Posterior cingulate gyrus (tissue), 11 donors: ENCODE data around the gene GCC1.
"Not testable (repeated sequence)": the region's sequence is repeated elsewhere in the genome, so short reads cannot be mapped to it uniquely, and the experiment has no call there.

Experiments
- DNase-seq, 10 donors: peaks; one replicate each; pipeline versions ENCODE4 v3.0.0 to v3.0.0-alpha.2; 2020 to 2021; ENCODE audit warnings: mixed read lengths in 3 of 10
- intact Hi-C: fragments of 100-400 bp; cut with DNase I; formaldehyde crosslinking; loops from one replicate; pipeline ENCODE4 v1.15.1; 2023

Gene GCC1

DNA sequence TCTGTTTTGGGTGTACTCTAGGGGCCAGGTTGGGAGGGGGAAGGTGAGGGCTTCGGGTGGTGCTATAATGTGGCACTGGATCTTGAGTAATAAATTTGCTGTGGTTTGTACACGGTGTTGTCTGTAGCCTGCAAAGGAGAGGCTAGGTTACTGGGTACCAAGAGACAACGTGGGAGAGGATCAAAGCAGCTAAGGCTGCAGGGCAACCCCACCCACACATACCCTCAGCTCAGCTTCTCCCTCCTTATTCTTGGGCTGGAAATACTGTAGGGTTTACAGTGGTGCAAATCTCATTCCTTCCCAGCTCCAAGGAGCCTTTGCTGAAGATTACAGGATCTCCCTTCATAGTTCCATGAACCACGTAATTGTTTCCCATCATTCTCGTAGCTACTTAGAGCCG lies 6.2 kb upstream of the GCC1 start:
- DNase-seq: no peak
- intact Hi-C loops: no loop called here

DNA sequence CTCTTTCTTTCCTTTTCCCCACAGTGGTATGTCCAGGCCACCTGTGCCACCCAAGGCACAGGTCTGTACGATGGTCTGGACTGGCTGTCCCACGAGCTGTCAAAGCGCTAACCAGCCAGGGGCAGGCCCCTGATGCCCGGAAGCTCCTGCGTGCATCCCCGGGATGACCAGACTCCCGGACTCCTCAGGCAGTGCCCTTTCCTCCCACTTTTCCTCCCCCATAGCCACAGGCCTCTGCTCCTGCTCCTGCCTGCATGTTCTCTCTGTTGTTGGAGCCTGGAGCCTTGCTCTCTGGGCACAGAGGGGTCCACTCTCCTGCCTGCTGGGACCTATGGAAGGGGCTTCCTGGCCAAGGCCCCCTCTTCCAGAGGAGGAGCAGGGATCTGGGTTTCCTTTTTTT lies 5.8 kb upstream of the GCC1 start:
- DNase-seq: peak in 1 of 10 donors; percentile 69
- intact Hi-C loops: no loop called here

DNA sequence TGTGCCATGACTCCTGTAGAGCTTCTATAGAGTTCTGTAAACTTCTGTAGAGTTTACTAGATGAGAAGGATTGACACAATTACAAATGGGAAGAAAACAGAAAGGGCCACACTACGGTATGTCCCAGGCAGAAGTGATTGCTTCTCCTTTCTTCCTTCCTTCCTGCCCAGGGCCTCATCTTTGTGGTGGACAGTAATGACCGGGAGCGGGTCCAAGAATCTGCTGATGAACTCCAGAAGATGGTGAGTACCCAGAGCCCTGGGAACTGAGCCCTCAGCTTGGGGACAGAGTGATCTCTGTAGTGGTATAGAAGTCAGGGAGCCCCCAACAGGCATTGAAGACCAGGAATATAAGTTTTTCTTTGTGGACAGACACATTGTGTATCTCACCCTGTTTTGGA lies 4.5 kb upstream of the GCC1 start:
- peak in 2 of 10 donors; percentile 23 to 65 for DNase-seq
- intact Hi-C loops: loop anchor here (2.0 to 5.0 kb wide), 2 partner anchors 61 to 198 kb away; partner anchors contain the start of gene ZNF800

DNA sequence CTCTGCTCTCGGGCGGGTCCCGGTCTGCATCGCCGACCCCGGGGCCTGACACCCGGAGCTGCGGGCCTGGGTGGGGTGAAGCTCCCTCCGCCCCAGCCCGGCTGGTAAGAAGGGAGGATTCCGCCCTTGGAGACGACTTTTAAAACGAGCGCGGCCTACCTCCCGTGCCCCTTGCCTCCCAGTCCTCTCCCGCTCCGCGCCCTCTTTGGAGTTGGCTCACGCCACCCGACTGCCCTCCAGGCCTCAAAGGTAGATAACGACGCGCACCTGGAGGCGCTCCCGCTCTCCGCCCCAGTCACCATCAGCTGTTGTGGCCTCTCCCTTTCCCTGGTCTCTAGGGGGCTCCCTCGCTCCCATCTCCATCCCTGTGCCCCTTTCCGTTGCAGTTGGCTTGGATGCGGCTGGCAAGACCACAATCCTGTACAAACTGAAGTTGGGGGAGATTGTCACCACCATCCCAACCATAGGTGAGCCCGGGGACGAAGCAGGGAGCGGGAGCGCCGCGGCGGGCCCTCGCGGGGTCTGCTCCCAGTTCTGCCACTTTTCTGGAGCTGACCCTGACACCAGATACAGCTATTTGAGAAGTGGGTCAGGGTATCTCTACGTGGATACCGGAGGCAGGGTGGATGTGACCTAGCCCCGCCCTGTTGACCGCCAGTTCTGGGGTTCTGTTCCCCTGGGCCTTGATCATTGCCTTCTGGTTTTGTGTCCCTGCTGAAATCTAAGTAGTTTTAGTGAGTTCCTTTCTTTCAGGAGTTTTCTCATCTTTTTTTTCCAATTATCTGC lies 3.5 kb upstream of the GCC1 start:
- intact Hi-C loops: loop anchor here (2.0 to 5.0 kb wide), 2 partner anchors 62 to 197 kb away; partner anchors contain the start of gene ZNF800
- peak; percentile 39 to 94 (median 62) for DNase-seq

DNA sequence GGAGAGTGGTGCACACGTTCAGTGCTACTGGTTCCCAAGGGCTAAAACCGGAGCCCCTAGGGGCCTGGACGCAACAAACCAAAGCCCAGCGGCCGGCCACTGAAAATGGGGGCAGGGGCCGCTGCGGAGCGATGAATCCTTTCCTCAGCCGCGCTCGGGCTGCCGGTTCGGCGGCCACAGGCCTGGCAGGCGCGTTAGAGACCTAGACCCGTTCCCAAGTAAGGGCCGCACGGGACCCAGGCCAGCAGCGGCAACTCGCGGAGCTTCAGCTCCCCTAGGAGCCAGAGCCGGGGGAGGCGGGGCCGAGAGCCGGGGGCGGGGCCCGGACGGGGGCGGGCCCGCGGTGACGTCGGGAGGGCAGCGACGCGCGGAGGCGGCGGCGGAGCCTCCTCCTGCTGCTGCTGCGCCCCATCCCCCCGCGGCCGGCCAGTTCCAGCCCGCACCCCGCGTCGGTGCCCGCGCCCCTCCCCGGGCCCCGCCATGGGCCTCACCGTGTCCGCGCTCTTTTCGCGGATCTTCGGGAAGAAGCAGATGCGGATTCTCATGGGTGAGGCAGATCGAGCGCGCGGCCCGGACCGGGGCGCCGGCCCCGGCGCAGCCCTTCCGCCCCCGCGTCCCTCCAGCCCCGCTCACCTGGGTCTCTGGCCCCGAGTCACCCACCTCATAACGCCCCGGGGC lies 2.8 kb upstream of the GCC1 start, which contains the start of gene ARF5:
Gene ARF5, plus strand, starts transcription at position 393 of the 678 bp plus-strand sequence. Its CDS starts 88 bp downstream, at position 481.
- peak; percentile 83 to 99 (median 88) for DNase-seq
- intact Hi-C loops: loop anchor here (2.0 to 5.0 kb wide), 2 partner anchors 63 to 196 kb away; partner anchors contain the start of gene ZNF800

DNA sequence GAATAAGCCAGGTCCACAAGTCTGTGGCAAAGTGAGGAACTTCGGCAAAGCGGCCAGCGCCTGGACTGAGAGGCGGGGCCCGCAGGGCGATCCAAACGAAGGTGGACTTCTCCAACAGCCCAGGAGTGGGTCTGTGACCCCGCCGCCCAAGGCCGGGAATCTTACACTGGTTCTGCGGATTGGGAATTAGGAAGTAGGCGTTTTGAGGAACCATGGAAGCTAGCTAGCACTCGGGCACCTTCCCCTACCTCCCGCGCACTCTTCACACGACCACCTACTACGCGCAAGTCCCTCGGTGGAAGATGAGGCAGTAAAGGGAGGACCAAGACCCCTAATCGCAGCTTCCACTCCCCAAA lies 2.2 kb upstream of the GCC1 start:
- DNase-seq: peak in 1 of 10 donors; percentile 84
- intact Hi-C loops: loop anchor here (2.0 to 5.0 kb wide), 2 partner anchors 63 to 195 kb away; partner anchors contain the start of gene ZNF800

DNA sequence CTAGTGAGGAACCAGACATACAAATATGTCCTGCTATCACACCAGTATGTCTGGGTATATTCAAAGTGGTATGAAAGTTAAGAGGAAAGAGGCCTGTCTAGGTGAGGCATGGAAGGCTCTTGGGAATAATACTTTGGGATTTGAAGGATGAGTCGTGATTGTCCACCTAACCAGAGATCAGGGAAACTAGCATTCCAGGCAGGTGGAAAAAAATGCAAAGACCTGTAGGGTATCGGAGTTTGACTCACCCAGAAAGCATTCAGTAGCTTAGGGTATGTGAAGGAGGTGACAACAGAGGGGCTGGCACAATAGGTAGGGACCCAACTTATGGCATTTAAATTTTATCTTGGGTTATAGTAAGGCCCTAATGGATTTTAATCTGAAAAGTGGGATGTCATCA lies 950 bp upstream of the GCC1 start:
- no peak for DNase-seq
- intact Hi-C loops: loop anchor here (5.0 kb wide), 1 partner anchor 194 kb away; the partner anchor contains the start of gene ZNF800

DNA sequence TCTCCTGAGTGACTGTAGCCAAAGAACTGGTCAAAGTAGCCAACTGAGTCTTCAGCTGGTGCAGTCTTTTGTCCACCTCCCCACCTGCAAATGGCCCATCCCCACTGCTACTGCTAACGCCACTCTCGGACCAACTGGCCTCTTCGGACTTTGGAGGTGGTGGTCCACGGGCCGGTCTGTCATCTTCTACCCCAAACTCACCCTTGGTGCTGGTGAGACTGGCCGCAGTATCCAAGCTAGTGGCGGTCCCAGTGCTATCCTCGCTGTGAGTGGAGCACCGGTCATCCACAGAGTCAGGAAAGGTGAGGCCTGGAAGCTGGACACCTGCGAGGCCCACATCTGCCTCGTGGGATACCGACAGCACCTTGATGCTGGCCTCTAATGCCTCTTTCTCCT lies 750 bp downstream of the GCC1 start:
- peak in 1 of 10 donors; percentile 42 for DNase-seq
- intact Hi-C loops: loop anchor here (5.0 kb wide), 1 partner anchor 192 kb away; the partner anchor contains the start of gene ZNF800

DNA sequence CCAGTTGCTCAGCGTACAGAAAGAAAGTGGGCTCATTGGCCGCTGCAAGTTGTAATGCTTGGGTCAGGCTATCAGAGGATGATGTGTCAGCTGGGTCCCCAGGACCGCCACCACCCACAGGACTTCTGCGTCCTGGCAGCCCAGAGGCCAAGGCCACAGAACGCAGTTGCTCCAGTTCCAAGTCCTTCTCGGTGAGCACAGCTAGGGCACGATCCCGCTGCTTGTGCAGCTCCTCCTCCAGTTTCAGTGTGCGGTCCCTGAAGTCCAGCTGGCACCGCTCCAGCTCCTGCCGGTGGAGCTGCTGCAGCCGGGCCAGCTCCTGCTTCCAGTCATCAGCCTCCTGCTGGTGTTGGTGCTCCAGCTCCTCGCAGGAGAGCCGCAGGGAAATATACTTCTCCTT lies 3.0 kb downstream of the GCC1 start:
- intact Hi-C loops: no loop called here
- peak in 7 of 10 donors; percentile 36 to 92 (median 45) for DNase-seq

DNA sequence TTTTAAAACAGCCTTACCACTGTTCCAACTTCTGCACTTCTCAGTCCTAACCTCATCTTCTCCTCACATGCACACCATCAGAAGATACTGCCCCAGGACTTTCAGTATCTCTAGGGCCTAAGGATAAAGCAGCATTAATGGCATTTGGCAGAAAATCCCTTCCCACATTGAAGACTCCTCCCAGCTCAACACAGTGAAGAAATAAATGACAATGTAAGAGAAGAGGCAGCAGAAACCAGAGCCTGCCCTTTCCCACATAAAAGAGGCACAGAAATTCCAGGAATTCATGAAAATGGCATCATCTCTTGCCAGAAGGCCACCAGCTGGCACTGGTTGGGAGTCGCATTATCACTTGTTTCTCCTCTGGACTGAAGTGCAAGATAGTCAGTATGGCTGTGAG lies 3.7 kb downstream of the GCC1 start:
- intact Hi-C loops: no loop called here
- DNase-seq: no peak

DNA sequence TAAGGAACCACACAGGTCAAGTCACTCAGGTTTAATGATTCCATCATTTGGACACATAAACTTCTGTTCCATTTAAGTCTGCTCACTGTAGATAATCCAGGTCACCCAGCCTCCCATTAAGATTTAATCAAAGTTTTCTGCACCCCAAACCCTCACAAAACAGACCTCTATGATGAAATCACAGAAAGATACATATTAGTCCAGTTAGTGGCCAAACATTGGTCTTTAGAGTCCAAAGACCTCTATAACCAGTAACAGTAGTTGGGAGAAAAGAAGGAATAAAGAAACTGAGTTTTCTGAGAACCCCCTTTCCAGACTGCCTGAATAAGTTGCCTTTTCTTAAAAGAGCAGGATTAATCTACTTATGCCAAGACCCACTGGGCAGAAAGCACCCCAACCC lies 4.8 kb downstream of the GCC1 start:
- DNase-seq: no peak
- intact Hi-C loops: no loop called here

DNA sequence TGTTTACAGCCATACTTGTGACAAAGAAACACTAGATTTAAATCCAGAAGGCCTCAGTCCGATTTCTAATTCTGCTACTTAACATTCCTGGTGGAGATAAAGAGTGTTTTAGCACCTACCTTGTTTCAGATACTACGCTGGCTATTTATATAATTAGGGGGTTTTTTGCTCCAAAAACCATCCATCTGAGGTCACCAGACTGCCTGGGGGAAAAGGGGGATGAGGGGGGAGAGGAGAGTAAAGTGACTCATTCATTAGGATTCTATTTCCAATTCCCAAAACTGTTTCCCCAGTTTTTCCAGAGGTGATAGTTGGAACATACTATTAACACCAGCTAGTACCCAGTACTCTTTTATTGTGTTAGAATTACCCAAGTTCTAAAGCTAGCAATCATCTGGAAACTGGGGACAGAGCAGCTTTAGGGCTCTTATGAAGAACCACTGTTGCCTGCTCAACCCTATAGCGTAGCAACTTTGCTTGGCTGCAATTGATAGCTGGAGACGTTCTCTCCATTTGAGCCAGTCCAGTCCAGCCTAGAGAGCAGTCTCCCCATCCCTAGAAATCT lies 6.6 kb downstream of the GCC1 start:
- no peak for DNase-seq
- intact Hi-C loops: no loop called here

DNA sequence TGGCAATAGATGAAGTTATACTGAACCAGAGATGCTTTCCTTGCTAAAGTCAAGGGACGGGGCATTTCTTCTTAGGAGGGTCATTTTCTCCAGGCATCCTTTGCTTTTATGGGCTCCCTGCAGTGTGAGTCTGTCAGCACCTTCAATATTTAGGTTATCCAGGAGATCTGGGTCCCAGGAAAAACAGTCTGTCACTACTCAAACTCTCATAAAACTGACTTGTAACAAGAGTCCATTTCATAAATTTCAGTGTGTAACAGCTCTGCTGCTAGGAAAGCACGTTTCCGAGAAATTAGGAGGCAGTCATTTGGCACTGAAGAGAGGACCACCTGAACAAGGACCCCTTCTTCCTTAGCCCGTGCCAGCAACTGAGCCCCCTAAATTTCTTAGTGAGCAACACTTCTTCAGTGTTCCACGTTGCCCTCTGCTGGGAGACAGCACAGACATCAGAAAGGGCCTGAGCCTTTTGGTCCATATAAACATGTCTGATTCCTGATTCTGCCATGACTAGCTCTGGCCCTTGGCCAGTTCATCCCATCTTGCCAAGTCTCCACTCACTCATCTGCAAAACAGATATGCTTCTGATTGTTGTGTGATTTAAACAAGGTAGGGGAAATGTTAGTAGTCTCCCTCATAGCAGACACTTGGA lies 7.2 kb downstream of the GCC1 start:
- intact Hi-C loops: no loop called here
- peak in 1 of 10 donors; percentile 22 for DNase-seq

DNA sequence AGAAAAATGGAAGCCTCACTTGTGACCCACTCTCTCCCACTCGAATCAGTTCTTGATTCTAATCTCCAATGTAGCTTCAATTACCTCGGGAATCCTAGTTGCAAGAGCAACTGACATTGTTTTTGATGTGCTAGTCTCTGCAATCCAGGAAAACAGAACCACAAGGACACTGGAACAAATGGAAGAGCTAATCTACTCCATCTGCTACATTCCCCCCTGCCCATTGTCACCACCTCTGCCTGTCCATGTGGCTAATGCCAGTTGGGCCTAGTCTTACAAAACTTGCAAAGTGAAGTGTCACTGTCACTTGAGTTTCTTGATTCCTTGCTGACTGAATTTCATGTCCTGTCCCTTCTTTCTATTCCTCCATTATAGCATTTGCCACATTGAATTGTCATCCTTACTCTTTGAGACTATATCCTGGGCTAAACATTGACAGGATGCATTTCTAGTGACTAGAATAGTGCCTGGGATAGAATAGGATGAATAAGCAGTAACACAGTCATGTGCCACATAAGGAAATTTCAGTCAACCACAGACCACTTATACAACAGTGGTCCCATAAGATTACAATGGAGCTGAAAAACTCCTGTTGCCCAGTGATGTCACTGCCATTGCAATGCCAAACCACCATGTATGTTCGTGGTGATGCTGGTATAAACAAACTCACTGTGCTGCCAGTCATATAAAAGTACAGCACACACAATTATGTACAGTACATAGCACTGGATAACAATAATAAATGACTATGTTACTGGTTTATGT lies 13.5 kb downstream of the GCC1 start:
- intact Hi-C loops: no loop called here

DNA sequence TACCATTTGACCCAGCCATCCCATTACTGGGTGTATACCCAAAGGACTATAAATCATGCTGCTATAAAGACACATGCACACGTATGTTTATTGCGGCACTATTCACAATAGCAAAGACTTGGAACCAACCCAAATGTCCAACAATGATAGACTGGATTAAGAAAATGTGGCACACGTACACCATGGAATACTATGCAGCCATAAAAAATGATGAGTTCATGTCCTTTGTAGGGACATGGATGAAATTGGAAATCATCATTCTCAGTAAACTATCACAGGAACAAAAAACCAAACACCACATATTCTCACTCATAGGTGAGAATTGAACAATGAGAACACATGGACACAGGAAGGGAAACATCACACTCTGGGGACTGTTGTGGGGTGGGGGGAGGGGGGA lies 17.4 kb downstream of the GCC1 start:
- intact Hi-C loops, DNase-seq: not testable (repeated sequence)

More for the DNA sequence above, 13.5 kb downstream of the GCC1 start:
- no peak for DNase-seq

DNA sequence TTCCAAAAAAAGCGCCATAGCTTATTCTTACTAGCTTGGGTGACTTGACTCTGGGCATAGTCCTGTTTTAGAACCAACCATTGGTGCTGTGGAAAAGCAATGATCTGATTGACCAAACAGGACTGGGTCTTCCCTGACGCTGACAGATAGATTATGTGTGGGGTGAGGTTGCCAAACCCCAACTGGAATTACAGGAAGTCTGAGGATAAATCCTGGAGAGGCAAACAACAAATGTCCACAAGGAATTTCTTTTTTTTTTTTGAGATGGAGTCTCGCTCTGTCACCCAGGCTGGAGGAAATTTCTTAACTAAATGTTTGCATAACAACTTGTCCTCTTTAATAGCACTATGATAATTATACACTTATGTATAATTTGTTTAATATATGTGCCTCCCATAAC lies 19.2 kb downstream of the GCC1 start:
- intact Hi-C loops: no loop called here
- no peak for DNase-seq

DNA sequence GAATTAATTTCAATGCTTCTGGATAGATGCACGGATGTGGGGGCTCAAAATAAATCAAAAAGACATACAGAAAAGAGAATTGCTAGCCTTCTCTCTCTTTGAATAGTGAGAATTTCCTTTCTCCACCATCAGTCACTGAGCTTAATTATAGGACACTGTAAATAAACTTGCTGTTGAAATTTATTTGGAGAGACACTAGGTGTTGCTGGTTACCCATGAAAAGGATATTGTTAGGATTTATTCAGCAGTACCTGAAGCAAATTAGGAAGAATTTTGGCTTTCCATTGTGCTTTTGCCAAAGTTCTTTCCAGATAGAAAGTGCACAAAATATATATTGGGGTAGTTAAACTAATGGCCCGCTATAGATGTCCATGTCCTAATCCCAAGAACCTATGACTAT lies 27.6 kb downstream of the GCC1 start:
- intact Hi-C loops: no loop called here
- DNase-seq: no peak

DNA sequence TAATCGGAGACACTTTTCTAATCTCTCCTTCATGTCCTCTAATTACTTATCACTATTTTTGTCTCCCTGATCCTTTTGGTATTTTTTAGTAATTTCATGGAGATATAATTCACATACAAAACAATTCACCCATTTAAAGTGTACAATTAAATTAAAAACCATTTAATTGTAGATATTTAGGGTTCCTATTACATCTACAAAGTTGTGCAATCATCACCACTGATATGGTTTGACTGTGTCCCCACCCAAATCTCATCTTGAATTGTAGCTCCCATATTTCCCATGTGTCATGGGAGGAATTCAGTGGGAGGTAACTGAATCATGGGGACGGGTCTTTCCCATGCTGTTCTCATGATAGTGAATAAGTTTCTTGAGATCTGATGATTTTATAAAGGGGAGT lies 29.0 kb downstream of the GCC1 start:
- intact Hi-C loops: no loop called here
- DNase-seq: no peak

DNA sequence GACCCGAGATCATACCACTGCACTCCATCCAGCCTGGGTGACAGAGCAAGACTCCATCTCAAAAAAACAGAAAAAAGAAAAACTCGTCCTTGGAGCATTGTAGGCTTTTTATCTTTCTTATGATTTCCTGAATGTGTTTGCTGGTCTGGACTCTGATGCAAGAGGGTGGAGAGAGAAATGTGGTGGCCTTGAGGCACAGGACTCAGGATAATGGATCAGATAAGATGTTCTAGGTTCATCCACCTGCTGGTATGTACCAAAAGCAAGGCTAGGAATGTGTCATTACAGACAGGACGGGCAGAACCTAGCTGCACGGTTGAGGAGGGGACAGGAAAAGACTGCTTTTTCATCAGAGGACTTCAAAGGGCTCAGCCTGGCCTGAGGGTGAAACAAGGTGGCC lies 33.5 kb downstream of the GCC1 start:
- intact Hi-C loops: no loop called here

DNA sequence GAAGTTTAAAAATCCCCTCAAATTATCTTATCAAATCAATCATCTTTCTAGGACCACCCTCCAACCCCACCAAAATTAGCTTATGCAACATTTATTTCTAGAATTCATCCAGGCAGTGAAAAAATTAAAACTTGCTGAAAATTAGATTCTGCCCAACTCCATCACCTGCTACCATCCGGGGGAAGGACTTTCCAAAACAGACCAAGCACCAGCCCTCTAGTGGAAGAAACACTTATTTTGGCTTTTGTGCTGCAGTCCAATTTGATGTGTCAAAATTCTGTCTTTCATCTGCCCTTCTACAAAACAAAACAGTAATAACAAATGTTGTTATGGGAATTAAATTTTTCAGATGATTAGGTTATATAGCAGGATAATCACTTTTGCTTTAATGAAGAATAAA lies 35.1 kb downstream of the GCC1 start:
- intact Hi-C loops: no loop called here
- DNase-seq: no peak

More for the DNA sequence above, 33.5 kb downstream of the GCC1 start:
- no peak for DNase-seq
